ENCODE data around the gene FOXN3. TPM values are rescaled to one million over a fixed set of nuclear protein-coding genes. Genes with fewer than 3 reads are reported as not detected.

FOXN3 gene
- polyA plus RNA-seq, 1 donor (not counting 4 experiments of a cell fraction or from before 2014, with no cell fraction given) = 10.2 TPM

DNA sequence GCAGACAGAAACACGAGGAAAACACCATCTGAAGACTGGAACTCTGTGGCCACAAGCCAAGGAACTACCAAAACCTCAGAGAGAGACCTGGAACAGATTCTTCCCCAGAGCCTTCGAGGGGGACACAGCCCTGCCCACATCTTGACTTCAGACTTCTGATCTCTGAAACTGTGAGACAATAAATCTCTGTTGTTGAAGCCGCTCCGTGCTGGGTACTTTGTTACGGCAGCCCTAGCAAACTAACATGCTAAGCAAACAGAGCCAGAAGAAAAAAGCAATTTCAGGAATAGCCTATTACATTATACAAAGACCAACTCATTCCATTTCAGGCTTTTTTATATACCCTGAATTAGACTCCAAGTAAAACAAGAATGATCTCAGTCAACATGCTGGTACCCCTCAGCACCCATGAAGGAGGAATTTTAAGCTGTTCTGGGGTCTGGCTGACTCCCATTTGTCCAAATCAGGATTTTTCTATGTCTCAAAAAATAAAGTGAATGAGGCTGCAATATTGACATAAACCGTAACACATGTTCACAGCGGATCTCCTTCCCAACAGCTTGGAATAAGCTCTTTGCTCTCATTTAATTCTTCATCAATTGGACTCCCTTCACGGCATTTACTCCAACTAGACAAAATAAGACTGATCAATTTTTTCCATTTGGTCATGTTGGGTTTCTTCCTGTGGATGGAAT, 190.1 kb downstream of the FOXN3 start:
- Histone ChIP-seq H4K20me1 (ENCODE audit: control insufficient read depth, extremely low read depth, insufficient read depth, low read length) (no peaks in the 10 kb centered on the region), H3K79me2 (ENCODE audit: control insufficient read depth, insufficient read depth, low read length) (no peaks in the 10 kb centered on the region), H3K9me3 (ENCODE audit: control insufficient read depth, low read depth, low read length) (no peaks in the 10 kb centered on the region), H3K27me3 (ENCODE audit: control insufficient read depth, extremely low read depth, insufficient read depth, low read length) (no peaks in the 10 kb centered on the region), H3K9ac (ENCODE audit: control insufficient read depth, extremely low read depth, insufficient read depth, low read length) (no peak overlapping the region), H3K4me1 (ENCODE audit: control insufficient read depth, extremely low read depth, insufficient read depth, low read length) (no peaks in the 10 kb centered on the region), H3K4me2 (ENCODE audit: control insufficient read depth, extremely low read depth, insufficient read depth, low read depth, low read length) (no peak overlapping the region), H3K9me1 (ENCODE audit: control insufficient read depth, extremely low read depth, insufficient read depth, low read length) (no peaks in the 10 kb centered on the region), H3K27ac (ENCODE audit: control insufficient read depth, insufficient read depth, low read length) (no peak overlapping the region), H2AFZ (ENCODE audit: control insufficient read depth, low read length) (no peak overlapping the region), H3K4me3 (ENCODE audit: control insufficient read depth in 2 of 3, extremely low read depth in 1 of 3, insufficient read depth in 2 of 3, low read depth in 1 of 3, low read length in 3 of 3) (no peak overlapping the region), H3K36me3 (ENCODE audit: control insufficient read depth in 2 of 2, extremely low read depth in 1 of 2, insufficient read depth in 2 of 2, low read length in 2 of 2) (no peaks in the 10 kb centered on the region)
- dilution Hi-C loops (cut with MboI; ENCODE audit: extremely low pct_ligation_motif_present, low sequenced_read_pairs) = no loop called here
- TF ChIP-seq, protein P1, sequence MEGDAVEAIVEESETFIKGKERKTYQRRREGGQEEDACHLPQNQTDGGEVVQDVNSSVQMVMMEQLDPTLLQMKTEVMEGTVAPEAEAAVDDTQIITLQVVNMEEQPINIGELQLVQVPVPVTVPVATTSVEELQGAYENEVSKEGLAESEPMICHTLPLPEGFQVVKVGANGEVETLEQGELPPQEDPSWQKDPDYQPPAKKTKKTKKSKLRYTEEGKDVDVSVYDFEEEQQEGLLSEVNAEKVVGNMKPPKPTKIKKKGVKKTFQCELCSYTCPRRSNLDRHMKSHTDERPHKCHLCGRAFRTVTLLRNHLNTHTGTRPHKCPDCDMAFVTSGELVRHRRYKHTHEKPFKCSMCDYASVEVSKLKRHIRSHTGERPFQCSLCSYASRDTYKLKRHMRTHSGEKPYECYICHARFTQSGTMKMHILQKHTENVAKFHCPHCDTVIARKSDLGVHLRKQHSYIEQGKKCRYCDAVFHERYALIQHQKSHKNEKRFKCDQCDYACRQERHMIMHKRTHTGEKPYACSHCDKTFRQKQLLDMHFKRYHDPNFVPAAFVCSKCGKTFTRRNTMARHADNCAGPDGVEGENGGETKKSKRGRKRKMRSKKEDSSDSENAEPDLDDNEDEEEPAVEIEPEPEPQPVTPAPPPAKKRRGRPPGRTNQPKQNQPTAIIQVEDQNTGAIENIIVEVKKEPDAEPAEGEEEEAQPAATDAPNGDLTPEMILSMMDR (optimal IDR thresholded peaks at IDR 0.05 in 1 of 3, IDR thresholded peaks at IDR 0.05 in 1 of 3, conservative IDR thresholded peaks at IDR 0.05 in 1 of 3; ENCODE audit: extremely low read depth in 1 of 3, insufficient read depth in 2 of 3, low read length in 3 of 3) = no peak
- no peak for TF ChIP-seq EZH2 (IDR thresholded peaks at IDR 0.05; ENCODE audit: low read length)
- FAIRE-seq = no peak
- DNase-seq (ENCODE audit: low read depth, low spot score) = no peak

DNA sequence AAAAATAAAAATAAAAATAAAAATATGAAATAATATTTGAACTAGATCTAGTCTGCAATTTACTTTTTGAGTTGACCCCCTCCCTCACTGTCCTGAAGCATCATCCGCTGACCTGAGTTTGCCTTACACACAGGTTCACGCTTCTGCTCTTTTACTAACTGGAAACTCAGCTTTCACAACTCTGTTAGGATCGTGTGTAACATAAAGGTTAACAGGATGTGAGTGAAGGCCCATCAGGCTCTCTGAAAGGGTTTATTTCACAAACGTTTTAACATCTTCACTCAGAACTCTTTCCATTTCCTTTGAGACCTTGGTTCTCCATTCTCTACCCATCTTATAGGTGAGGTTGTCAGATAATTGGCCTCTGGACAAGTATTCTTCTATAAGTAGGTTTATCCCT, 191.4 kb downstream of the FOXN3 start:
- no peak overlapping the region for H3K4me3 ChIP-seq (ENCODE audit: control insufficient read depth in 2 of 3, extremely low read depth in 1 of 3, insufficient read depth in 2 of 3, low read depth in 1 of 3, low read length in 3 of 3)
- no peaks in the 10 kb centered on the region for H3K36me3 ChIP-seq (ENCODE audit: control insufficient read depth in 2 of 2, extremely low read depth in 1 of 2, insufficient read depth in 2 of 2, low read length in 2 of 2)
- no peak overlapping the region for H2AFZ ChIP-seq (ENCODE audit: control insufficient read depth, low read length)
- no peak overlapping the region for H3K9ac ChIP-seq (ENCODE audit: control insufficient read depth, extremely low read depth, insufficient read depth, low read length)
- H3K9me3 ChIP-seq (ENCODE audit: control insufficient read depth, low read depth, low read length) = no peaks in the 10 kb centered on the region
- no peaks in the 10 kb centered on the region for H4K20me1 ChIP-seq (ENCODE audit: control insufficient read depth, extremely low read depth, insufficient read depth, low read length)
- TF ChIP-seq, protein P1 (optimal IDR thresholded peaks at IDR 0.05 in 1 of 3, IDR thresholded peaks at IDR 0.05 in 1 of 3, conservative IDR thresholded peaks at IDR 0.05 in 1 of 3; ENCODE audit: extremely low read depth in 1 of 3, insufficient read depth in 2 of 3, low read length in 3 of 3) = no peak
- no peak for TF ChIP-seq EZH2 (IDR thresholded peaks at IDR 0.05; ENCODE audit: low read length)
- no peaks in the 10 kb centered on the region for H3K27me3 ChIP-seq (ENCODE audit: control insufficient read depth, extremely low read depth, insufficient read depth, low read length)
- no peaks in the 10 kb centered on the region for H3K79me2 ChIP-seq (ENCODE audit: control insufficient read depth, insufficient read depth, low read length)
- no peaks in the 10 kb centered on the region for H3K4me1 ChIP-seq (ENCODE audit: control insufficient read depth, extremely low read depth, insufficient read depth, low read length)
- DNase-seq (ENCODE audit: low read depth, low spot score) = no peak
- no peaks in the 10 kb centered on the region for H3K9me1 ChIP-seq (ENCODE audit: control insufficient read depth, extremely low read depth, insufficient read depth, low read length)
- H3K4me2 ChIP-seq (ENCODE audit: control insufficient read depth, extremely low read depth, insufficient read depth, low read depth, low read length) = no peak overlapping the region
- dilution Hi-C loops (cut with MboI; ENCODE audit: extremely low pct_ligation_motif_present, low sequenced_read_pairs) = no loop called here
- no peak overlapping the region for H3K27ac ChIP-seq (ENCODE audit: control insufficient read depth, insufficient read depth, low read length)
- FAIRE-seq = no peak
